CD4-positive, CD25-positive, alpha-beta regulatory T cell (primary cell): ENCODE data around the gene WDR46. TPM values are rescaled to one million over a fixed set of nuclear protein-coding genes. Genes with fewer than 3 reads are reported as not detected.
A peak's percentile ranks its signal among the peaks of the same experiment; 100 is the strongest.

Source experiments
- ATAC-seq, 2 donors: fragments of 150-1000 bp; cut with Tn5 transposase; one replicate each; pipeline ENCODE4 v1.10.0; 2021; ENCODE audit warnings: low read depth in 2 of 2, moderate number of reproducible peaks in 2 of 2, moderate library complexity in 1 of 2
- DNase-seq, 3 donors: peaks; one replicate each; pipeline versions ENCODE4 v3.0.0 to v3.0.0-alpha.2; 2012 to 2022; ENCODE audit warnings: mixed read lengths in 1 of 3
- H3K27ac ChIP-seq: one replicate; pipeline ENCODE4 v1.7.0; 2013; ENCODE audit warnings: mild to moderate bottlenecking, low read length; ENCODE audit not compliant: insufficient read depth, poor library complexity, severe bottlenecking
- H3K27me3 ChIP-seq: one replicate; pipeline ENCODE4 v1.7.0; 2013; ENCODE audit warnings: low read length; ENCODE audit not compliant: control insufficient read depth, insufficient read depth
- H3K36me3 ChIP-seq: one replicate; pipeline ENCODE4 v1.7.0; 2013; ENCODE audit warnings: mild to moderate bottlenecking, low read length, moderate library complexity; ENCODE audit not compliant: control insufficient read depth, insufficient read depth
- H3K4me1 ChIP-seq: 2 replicates; pipeline ENCODE4 v1.7.0; 2013; ENCODE audit warnings: mild to moderate bottlenecking, low read length; ENCODE audit not compliant: insufficient read depth, control insufficient read depth, poor library complexity, severe bottlenecking
- H3K4me3 ChIP-seq: one replicate; pipeline ENCODE4 v1.7.0; 2013; ENCODE audit warnings: low read depth, mild to moderate bottlenecking, low read length, moderate library complexity
- H3K9me3 ChIP-seq, 2 experiments: 1 replicate in 1 of 2; 2 replicates in 1 of 2; pipeline ENCODE4 v1.7.0; 2013; ENCODE audit warnings: low read length in 2 of 2, mild to moderate bottlenecking in 1 of 2, moderate library complexity in 1 of 2; ENCODE audit not compliant: control insufficient read depth in 2 of 2
- H3K27ac Mint-ChIP-seq, 3 donors: one replicate each; pipeline ENCODE4 v1.8.0; 2020 to 2022; ENCODE audit warnings: mild to moderate bottlenecking in 3 of 3, mixed read lengths in 3 of 3, moderate library complexity in 2 of 3
- H3K27me3 Mint-ChIP-seq: one replicate; pipeline ENCODE4 v1.8.0; 2022; ENCODE audit warnings: mild to moderate bottlenecking, mixed read lengths
- H3K36me3 Mint-ChIP-seq: one replicate; pipeline ENCODE4 v1.8.0; 2020; ENCODE audit warnings: mixed read lengths
- H3K4me1 Mint-ChIP-seq, 4 donors: one replicate each; pipeline ENCODE4 v1.8.0; 2020 to 2022; ENCODE audit warnings: mixed read lengths in 4 of 4, mild to moderate bottlenecking in 1 of 4
- H3K4me3 Mint-ChIP-seq, 4 donors: one replicate each; pipeline ENCODE4 v1.8.0; 2020 to 2022; ENCODE audit warnings: mild to moderate bottlenecking in 4 of 4, mixed read lengths in 4 of 4, moderate library complexity in 3 of 4
- H3K9me3 Mint-ChIP-seq, 7 donors: one replicate each; pipeline ENCODE4 v1.8.0; 2020 to 2022; ENCODE audit warnings: mixed read lengths in 7 of 7, mild to moderate bottlenecking in 3 of 7, moderate library complexity in 2 of 7
- polyA plus RNA-seq, 4 donors: library from polyadenylated mRNA; unstranded; fragments of 300-500 nt; fragmentation: Illumina TruSeq; gene quantifications; one replicate each; pipeline ENCODE4 v1.2.3, GENCODE V29; 2021
- total RNA-seq: library from RNA; stranded (reverse); gene quantifications from one replicate; pipeline ENCODE4 v1.2.3, GENCODE V29; 2022

The WDR46 gene
- total and polyA plus RNA-seq, 5 donors from 2014 or later, result 31.5 to 54.0 (median 50.8) TPM

DNA sequence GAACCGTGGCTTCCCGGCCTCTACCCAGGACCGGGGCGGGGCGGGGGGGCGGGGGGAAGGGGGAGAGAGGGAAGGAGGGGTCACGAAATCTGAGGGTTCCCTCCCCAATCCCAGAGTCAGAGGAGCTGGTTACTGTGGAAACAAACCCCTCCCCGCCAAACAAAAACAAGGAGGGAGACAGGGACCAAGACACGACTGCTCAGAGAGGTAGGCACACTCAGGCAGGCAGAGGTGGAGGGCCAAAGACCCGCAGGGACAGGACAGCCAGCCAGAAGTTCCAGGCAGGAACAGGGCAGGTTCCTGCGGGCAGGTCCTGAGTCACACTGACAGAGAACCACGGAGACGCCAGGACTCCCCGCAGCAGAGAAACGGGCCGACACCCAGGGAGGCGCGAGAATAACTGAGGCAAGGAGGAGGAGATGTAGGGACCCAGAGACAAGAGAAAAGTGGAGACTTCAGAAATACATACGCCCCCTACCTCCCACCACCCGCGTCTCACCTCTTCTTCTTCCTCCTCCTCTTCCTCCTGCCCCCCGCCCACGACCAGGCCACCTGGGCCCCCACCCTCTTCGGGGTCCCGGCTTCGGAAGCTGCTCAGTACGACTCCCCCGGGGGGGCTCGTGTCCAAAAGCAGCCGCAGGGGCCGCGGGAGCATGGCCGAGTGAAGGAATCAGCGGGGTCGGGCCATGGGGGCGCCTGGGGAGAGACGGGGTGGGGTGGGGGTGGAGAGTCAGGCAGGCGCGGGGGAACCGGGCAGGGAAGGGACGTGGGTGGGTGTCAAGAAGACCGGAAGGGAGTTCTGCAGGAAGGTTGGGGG, 9.1 kb upstream of the WDR46 start:
- Mint-ChIP-seq H3K4me1 (peaks cover 0 to 48% (median 22%) of the 10 kb centered on the region in 4 donors), H3K36me3 (peaks cover 8% of the 10 kb centered on the region), H3K9me3 (peaks cover 0 to 3% (median 0%) of the 10 kb centered on the region in 7 donors), H3K4me3 (peak overlapping the region; percentile 95 to 100 (median 100)), H3K27ac (peak overlapping the region; percentile 98 to 100 (median 100)), H3K27me3 (peaks cover 10% of the 10 kb centered on the region)
- Histone ChIP-seq H3K27me3 (no peaks in the 10 kb centered on the region), H3K4me1 (peaks cover 27% of the 10 kb centered on the region), H3K4me3 (peak overlapping the region; percentile 67), H3K36me3 (peaks cover 30% of the 10 kb centered on the region), H3K27ac (peak overlapping the region; percentile 92), H3K9me3 (no peaks in the 10 kb centered on the region)
- peak; percentile 54 to 69 (median 63) for DNase-seq
- peak in 1 of 2 donors; percentile 6 for ATAC-seq

DNA sequence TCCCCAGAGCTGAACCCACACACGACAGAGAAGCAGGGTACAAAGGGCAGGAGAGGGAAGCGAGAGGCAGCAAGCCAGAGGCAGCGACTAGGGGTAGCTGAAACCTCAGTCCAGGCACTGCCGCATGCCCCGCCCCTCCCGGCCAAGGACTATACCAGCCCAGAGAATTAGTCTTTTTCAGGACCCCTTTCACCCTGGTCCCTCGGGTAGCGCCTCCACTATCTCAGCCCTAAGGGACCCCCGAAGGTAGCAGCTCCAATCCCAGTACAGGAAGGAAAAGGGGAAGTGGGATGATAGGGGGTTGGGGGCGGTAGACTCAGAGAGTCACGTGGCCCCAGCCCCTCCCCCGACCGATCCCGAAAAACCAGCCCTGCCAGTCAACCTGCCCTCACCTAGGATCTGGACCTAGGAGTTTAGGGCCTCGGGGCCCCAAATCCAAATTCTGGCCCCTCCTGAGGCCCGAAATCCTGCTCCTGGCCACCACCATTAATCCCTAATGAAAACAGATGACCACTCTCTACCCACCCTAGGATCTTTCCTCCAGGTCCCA, 8.4 kb upstream of the WDR46 start:
- ATAC-seq (no peak), DNase-seq (no peak)
- peak overlapping the region in 1 of 3 donors; percentile 100 for H3K27ac Mint-ChIP-seq
- H3K27ac ChIP-seq, result peak overlapping the region; percentile 92
- H3K4me3 Mint-ChIP-seq, result peak overlapping the region; percentile 80 to 100 (median 97)
- peaks cover 10% of the 10 kb centered on the region for H3K27me3 Mint-ChIP-seq
- peaks cover 0 to 3% (median 0%) of the 10 kb centered on the region in 7 donors for H3K9me3 Mint-ChIP-seq
- H3K4me3 ChIP-seq, result no peak overlapping the region
- H3K9me3 ChIP-seq, result no peaks in the 10 kb centered on the region
- H3K4me1 Mint-ChIP-seq, result peaks cover 0 to 48% (median 22%) of the 10 kb centered on the region in 4 donors
- H3K36me3 ChIP-seq, result peaks cover 34% of the 10 kb centered on the region
- peaks cover 27% of the 10 kb centered on the region for H3K4me1 ChIP-seq
- H3K36me3 Mint-ChIP-seq, result peaks cover 8% of the 10 kb centered on the region
- H3K27me3 ChIP-seq, result no peaks in the 10 kb centered on the region

DNA sequence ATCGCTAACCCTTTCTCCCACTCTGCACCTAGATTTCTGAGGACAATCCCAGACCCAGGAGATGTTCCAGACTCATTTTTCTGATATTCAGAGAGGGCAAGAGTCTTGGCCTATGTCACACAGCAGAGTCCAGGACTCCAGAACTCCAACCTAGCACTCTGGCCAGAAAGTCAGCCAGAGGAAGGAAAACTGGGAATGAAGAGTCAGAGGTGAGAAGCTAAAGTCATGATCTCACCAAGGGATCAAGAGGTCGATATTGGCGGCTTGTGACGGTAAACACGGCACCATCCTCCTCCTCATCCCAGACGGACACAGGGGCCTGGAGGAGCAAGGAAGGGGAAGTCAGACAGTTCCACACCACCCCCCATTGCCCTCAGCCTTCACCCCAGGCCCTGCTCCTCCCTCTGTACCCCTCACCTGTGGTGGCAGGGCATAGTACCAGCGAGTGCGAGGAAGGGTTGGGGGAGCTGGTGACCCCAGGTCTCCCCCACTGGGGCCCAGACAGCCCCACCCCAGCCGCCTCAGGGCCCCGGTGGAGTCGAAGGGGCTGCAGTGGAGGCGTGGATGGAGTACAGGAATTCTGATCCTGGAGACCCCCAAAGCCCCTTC, 7.9 kb upstream of the WDR46 start:
- Histone ChIP-seq H3K9me3 (no peaks in the 10 kb centered on the region), H3K4me1 (peaks cover 27% of the 10 kb centered on the region), H3K36me3 (peaks cover 39% of the 10 kb centered on the region), H3K4me3 (no peak overlapping the region), H3K27ac (peak overlapping the region; percentile 92), H3K27me3 (no peaks in the 10 kb centered on the region)
- peaks cover 10% of the 10 kb centered on the region for H3K27me3 Mint-ChIP-seq
- peaks cover 0 to 51% (median 22%) of the 10 kb centered on the region in 4 donors for H3K4me1 Mint-ChIP-seq
- DNase-seq, result no peak
- H3K36me3 Mint-ChIP-seq, result peaks cover 8% of the 10 kb centered on the region
- peak overlapping the region in 2 of 3 donors; percentile 55 to 100 for H3K27ac Mint-ChIP-seq
- peak overlapping the region; percentile 80 to 100 (median 97) for H3K4me3 Mint-ChIP-seq
- no peak for ATAC-seq
- H3K9me3 Mint-ChIP-seq, result peaks cover 0 to 3% (median 0%) of the 10 kb centered on the region in 7 donors

DNA sequence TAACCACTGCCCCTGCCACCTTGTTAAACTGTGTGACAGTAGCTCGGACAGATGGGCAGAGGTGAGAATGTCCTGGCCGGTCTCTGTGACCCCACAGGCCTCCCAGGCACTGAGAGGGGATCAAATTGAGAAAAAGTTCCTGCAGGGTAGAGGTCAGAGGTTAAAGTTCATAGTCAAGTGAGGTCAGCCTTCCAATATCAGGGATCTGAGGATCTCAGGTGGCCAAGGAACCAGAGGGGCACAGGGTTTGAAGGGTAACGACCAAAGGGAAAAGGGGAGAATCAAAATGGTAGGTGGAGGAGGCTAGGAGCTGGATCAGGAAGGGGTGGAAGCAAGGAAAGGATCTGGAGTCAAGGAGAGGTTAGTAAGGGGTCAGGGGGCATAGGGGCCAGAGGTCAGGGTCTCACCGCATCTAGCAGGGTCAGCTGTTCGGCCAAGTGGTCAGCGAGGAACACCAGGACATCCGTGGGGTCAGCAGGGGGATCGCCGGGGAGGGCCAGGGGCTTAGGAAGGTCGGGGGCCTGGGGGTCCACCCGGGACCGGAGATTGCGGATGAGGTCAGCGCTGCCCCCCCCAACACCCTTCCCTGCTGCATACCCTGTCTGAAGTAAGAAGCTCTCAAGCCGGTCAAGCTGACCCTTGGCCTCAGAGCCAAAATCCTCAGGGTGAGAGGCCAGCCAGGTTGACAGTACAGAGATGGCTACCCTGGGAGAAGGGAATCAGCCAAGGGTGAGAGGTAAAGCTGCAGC, 6.8 kb upstream of the WDR46 start:
- H3K4me1 Mint-ChIP-seq, result peaks cover 5 to 47% (median 20%) of the 10 kb centered on the region in 4 donors
- peak overlapping the region; percentile 40 to 100 (median 67) for H3K27ac Mint-ChIP-seq
- H3K36me3 Mint-ChIP-seq, result peaks cover 8% of the 10 kb centered on the region
- peaks cover 0 to 3% (median 0%) of the 10 kb centered on the region in 7 donors for H3K9me3 Mint-ChIP-seq
- DNase-seq, result no peak
- peak overlapping the region; percentile 49 to 100 (median 78) for H3K4me3 Mint-ChIP-seq
- ATAC-seq, result no peak
- Histone ChIP-seq H3K4me3 (no peak overlapping the region), H3K27me3 (no peaks in the 10 kb centered on the region), H3K36me3 (peaks cover 45% of the 10 kb centered on the region), H3K9me3 (no peaks in the 10 kb centered on the region), H3K4me1 (peaks cover 27% of the 10 kb centered on the region), H3K27ac (no peak overlapping the region)
- H3K27me3 Mint-ChIP-seq, result peaks cover 10% of the 10 kb centered on the region

DNA sequence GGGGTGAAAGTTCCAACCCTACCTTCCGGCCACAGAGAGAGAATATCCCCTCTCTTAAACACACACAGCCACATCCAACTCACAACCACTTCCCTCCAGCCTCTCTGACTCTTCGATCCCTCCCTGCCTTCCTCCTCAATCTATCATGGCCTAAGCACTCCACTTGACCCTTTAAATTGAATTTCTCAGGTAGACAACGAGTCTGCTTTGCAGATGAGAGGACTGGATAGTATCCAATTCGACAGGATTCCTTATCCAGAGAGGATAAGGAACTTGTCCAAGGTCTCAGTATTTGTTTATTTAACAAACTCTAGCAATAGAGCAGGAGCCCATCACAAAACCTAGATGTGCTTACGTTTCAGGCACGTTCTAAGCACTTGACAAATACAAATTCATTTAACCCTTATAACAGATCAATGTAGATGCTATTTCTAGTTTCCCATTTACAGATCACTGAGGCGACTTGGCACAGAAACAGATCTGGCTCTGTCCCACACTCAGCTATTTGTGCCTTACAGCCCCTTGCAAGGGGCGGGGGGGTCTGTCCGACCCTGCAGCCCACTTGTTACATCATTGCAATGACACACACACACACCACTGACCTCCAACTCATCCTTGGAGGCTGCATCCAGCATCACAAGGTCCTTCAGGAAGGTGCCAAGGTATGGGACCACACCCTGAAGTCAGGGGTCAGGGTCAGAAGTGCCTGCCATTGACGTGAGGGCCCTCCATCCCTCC, 5.2 kb upstream of the WDR46 start:
- peak overlapping the region in 2 of 4 donors; percentile 73 for H3K4me3 Mint-ChIP-seq
- Histone ChIP-seq H3K27me3 (no peaks in the 10 kb centered on the region), H3K9me3 (no peaks in the 10 kb centered on the region), H3K27ac (no peak overlapping the region), H3K4me1 (peaks cover 29% of the 10 kb centered on the region), H3K4me3 (no peak overlapping the region), H3K36me3 (peaks cover 45% of the 10 kb centered on the region)
- H3K27me3 Mint-ChIP-seq, result peaks cover 2% of the 10 kb centered on the region
- peaks cover 9 to 47% (median 22%) of the 10 kb centered on the region in 4 donors for H3K4me1 Mint-ChIP-seq
- H3K9me3 Mint-ChIP-seq, result peaks cover 0 to 3% (median 0%) of the 10 kb centered on the region in 7 donors
- DNase-seq (no peak), ATAC-seq (no peak)
- peaks cover 11% of the 10 kb centered on the region for H3K36me3 Mint-ChIP-seq
- H3K27ac Mint-ChIP-seq, result peak overlapping the region in 1 of 3 donors; percentile 72

DNA sequence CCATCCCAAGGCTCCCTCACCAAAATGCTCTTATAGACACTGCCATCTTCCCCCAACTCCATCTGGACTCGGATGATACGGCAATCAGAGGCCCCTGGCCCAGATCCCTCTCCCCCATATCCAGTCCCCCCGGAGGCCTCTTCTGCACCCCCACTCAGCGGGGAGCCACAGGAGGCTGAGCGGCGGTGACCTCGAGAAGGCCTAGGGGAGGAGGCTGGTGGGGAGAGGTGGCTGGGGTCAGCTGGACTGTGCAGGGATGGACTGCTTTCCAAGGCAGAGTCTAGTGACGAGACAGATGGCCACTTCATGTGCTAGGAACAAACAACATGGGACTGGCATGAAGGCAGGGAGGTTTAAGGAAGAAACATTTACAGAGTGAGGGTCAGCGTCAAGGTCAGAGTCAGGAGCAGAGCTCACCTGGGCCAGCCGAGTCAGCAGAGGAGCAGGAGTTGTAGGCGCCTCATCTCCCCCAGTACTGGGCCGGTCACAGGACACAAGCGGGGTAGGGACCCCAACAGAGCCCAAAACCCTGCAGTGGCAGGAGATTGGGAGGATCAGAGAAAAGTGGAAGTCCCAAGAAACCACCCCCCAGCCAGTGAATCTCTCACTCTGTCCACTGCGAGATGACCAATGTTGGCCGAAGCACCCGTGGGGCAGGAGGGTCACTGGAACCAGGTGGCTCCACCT, 4.1 kb upstream of the WDR46 start:
- Mint-ChIP-seq H3K9me3 (peaks cover 0 to 2% (median 0%) of the 10 kb centered on the region in 7 donors), H3K4me3 (peak overlapping the region in 1 of 4 donors; percentile 62), H3K4me1 (peaks cover 13 to 58% (median 24%) of the 10 kb centered on the region in 4 donors), H3K27ac (peak overlapping the region in 1 of 3 donors; percentile 20), H3K27me3 (no peaks in the 10 kb centered on the region), H3K36me3 (peaks cover 14% of the 10 kb centered on the region)
- Histone ChIP-seq H3K9me3 (no peaks in the 10 kb centered on the region), H3K27me3 (no peaks in the 10 kb centered on the region), H3K36me3 (peaks cover 45% of the 10 kb centered on the region), H3K4me1 (peaks cover 34% of the 10 kb centered on the region), H3K4me3 (no peak overlapping the region), H3K27ac (no peak overlapping the region)
- ATAC-seq (no peak), DNase-seq (no peak)
